OCI-LY3 (cell line): ENCODE measurements around the gene INO80D.
"Not testable (repeated sequence)": the region's sequence is repeated elsewhere in the genome, so short reads cannot be mapped to it uniquely, and the experiment has no call there.

Experiments used
- H2AFZ ChIP-seq: fragments of 200-600, 300-600 bp; shearing (Covaris generic); 2 replicates; pipeline ENCODE4 v1.6.0; 2014; ENCODE audit warnings: antibody characterized with exemption, low read depth, low read length
- H3K27ac ChIP-seq: fragments of 200-600, 300-600 bp; sonication (generic); 2 replicates; pipeline ENCODE4 v1.5.1; 2014; ENCODE audit warnings: mild to moderate bottlenecking, low read length, moderate library complexity, mixed read lengths
- H3K27me3 ChIP-seq: fragments of 200-600, 300-600 bp; sonication (generic); 2 replicates; pipeline ENCODE4 v1.6.1; 2014; ENCODE audit warnings: low read depth, low read length, mixed read lengths
- H3K36me3 ChIP-seq: fragments of 200-600, 300-600 bp; sonication (generic); replicated peaks from 2 replicates; pipeline ENCODE3; 2014; ENCODE audit warnings: low read depth, low read length, mixed read lengths
- H3K4me1 ChIP-seq: fragments of 300-600, 200-600 bp; sonication (generic); 2 replicates; pipeline ENCODE4 v1.6.1; 2014; ENCODE audit warnings: low read length, mixed read lengths
- H3K4me2 ChIP-seq: fragments of 200-600, 300-600 bp; sonication (generic); 2 replicates; pipeline ENCODE4 v1.6.1; 2014; ENCODE audit warnings: low read length, mixed read lengths
- H3K4me3 ChIP-seq: fragments of 300-600, 200-600 bp; sonication (generic); 2 replicates; pipeline ENCODE4 v1.5.1; 2014; ENCODE audit warnings: antibody characterized with exemption, mild to moderate bottlenecking, low read length, moderate library complexity
- H3K79me2 ChIP-seq: fragments of 300-600, 200-600 bp; shearing (Covaris generic); 2 replicates; pipeline ENCODE4 v1.6.1; 2014; ENCODE audit warnings: mild to moderate bottlenecking, low read length, mixed read lengths
- H3K9ac ChIP-seq: fragments of 300-600, 200-600 bp; shearing (Covaris generic); 2 replicates; pipeline ENCODE4 v1.6.0; 2014; ENCODE audit warnings: mild to moderate bottlenecking, low read length, moderate library complexity
- H3K9me3 ChIP-seq: fragments of 200-600, 300-600 bp; shearing (Covaris generic); 2 replicates; pipeline ENCODE4 v1.6.1; 2014; ENCODE audit warnings: low read length, mixed read lengths; ENCODE audit not compliant: insufficient read depth
- H4K20me1 ChIP-seq: fragments of 200-600, 300-600 bp; sonication (generic); 2 replicates; pipeline ENCODE4 v1.6.1; 2016; ENCODE audit warnings: low read length, mixed read lengths; ENCODE audit not compliant: insufficient read depth
- EZH2phosphoT487 ChIP-seq: fragments of 200-600 bp; shearing (Covaris generic); IDR thresholded peaks from 2 replicates; pipeline ENCODE4 v1.6.1; 2018; ENCODE audit warnings: antibody characterized with exemption, mixed run types, low read depth
- TF ChIP-seq, protein P1 (sequence below): fragments of 200-600, 300-600 bp; sonication (generic); IDR thresholded peaks from 2 replicates; pipeline ENCODE4 v1.5.1; 2014; ENCODE audit warnings: antibody characterized with exemption, low read length, low read depth

Gene INO80D

DNA sequence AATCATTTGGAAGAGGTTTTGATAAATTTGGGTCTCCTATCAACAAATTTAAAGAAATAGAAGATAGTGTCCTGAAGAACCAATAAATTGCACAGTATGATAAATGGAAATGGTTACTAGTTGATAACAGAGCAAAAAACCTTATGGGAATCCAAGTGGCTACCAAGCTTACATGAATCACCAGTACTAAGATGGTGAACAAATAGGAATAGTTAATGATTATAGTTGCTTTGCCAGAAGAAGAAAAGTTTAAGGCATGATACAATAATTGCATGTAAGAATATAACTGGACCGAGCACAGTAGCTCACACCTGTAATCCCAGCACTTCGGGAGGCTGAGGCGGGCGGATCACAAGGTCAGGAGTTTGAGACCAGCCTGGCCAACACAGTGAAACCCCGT lies 19.6 kb upstream of the INO80D start:
- H3K27me3 ChIP-seq, result no peaks in the 10 kb centered on the region
- H3K36me3 ChIP-seq, result no peaks in the 10 kb centered on the region
- no peaks in the 10 kb centered on the region for H3K9me3 ChIP-seq
- H3K4me3 ChIP-seq, result no peak overlapping the region
- H3K27ac ChIP-seq, result no peak overlapping the region
- H3K4me1 ChIP-seq, result no peaks in the 10 kb centered on the region
- no peak overlapping the region for H3K4me2 ChIP-seq
- no peak overlapping the region for H3K9ac ChIP-seq
- TF ChIP-seq EZH2phosphoT487, result no peak
- TF ChIP-seq, protein P1, sequence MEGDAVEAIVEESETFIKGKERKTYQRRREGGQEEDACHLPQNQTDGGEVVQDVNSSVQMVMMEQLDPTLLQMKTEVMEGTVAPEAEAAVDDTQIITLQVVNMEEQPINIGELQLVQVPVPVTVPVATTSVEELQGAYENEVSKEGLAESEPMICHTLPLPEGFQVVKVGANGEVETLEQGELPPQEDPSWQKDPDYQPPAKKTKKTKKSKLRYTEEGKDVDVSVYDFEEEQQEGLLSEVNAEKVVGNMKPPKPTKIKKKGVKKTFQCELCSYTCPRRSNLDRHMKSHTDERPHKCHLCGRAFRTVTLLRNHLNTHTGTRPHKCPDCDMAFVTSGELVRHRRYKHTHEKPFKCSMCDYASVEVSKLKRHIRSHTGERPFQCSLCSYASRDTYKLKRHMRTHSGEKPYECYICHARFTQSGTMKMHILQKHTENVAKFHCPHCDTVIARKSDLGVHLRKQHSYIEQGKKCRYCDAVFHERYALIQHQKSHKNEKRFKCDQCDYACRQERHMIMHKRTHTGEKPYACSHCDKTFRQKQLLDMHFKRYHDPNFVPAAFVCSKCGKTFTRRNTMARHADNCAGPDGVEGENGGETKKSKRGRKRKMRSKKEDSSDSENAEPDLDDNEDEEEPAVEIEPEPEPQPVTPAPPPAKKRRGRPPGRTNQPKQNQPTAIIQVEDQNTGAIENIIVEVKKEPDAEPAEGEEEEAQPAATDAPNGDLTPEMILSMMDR, result no peak
- no peaks in the 10 kb centered on the region for H3K79me2 ChIP-seq
- H4K20me1 ChIP-seq, result no peaks in the 10 kb centered on the region
- no peak overlapping the region for H2AFZ ChIP-seq

DNA sequence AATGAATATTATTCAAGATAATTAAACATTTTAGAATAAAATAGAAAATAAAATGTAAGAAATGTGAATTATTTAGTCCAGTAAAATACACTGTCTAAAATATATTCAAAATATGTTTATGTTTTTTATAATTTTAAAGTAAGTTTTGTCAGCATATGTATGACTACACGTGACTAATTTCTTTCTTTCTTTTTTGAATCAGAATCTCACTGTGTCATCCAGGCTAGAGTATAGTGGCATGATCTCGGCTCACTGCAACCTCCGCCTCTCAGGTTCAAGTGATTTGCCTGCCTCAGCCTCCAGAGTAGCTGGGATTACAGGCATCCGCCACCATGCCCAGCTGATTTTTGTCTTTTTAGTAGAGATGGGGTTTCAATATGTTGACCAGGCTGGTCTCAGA lies 19.1 kb upstream of the INO80D start:
- TF ChIP-seq EZH2phosphoT487, result no peak
- TF ChIP-seq, protein P1, result no peak
- no peak overlapping the region for H3K27ac ChIP-seq
- no peaks in the 10 kb centered on the region for H4K20me1 ChIP-seq
- H3K36me3 ChIP-seq, result no peaks in the 10 kb centered on the region
- no peak overlapping the region for H3K4me3 ChIP-seq
- H3K27me3 ChIP-seq, result no peaks in the 10 kb centered on the region
- no peaks in the 10 kb centered on the region for H3K79me2 ChIP-seq
- H3K4me2 ChIP-seq, result no peak overlapping the region
- no peaks in the 10 kb centered on the region for H3K4me1 ChIP-seq
- H2AFZ ChIP-seq, result no peak overlapping the region
- H3K9ac ChIP-seq, result no peak overlapping the region
- H3K9me3 ChIP-seq, result no peaks in the 10 kb centered on the region

DNA sequence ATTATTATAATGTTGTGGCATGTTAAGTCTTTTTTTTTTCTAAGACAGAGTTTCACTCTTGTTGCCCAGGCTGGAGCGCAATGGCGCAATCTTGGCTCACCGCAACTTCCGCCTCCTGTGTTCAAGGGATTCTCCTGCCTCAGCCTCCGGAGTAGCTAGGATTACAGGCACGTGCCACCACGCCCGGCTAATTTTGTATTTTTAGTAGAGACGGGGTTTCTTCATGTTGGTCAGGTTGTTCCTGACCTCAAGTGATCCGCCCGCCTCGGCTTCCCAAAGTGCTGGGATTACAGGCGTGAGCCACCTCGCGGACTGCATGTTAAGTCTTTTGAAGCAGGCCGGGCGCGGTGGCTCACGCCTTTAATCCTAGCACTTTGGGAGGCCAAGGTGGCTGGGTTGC lies 12.9 kb upstream of the INO80D start:
- H3K9me3 ChIP-seq, H2AFZ ChIP-seq, H3K9ac ChIP-seq, H4K20me1 ChIP-seq, H3K36me3 ChIP-seq, H3K4me2 ChIP-seq, H3K79me2 ChIP-seq, H3K4me1 ChIP-seq, H3K4me3 ChIP-seq, H3K27me3 ChIP-seq, H3K27ac ChIP-seq: not testable (repeated sequence)

GRCh38 chr2:206098471-206098870 lies 12.5 kb upstream of the INO80D start:
- Histone ChIP-seq H3K36me3 (no peaks in the 10 kb centered on the region), H3K27ac (no peak overlapping the region), H3K27me3 (no peaks in the 10 kb centered on the region), H3K79me2 (no peaks in the 10 kb centered on the region), H3K4me1 (peaks cover 7% of the 10 kb centered on the region), H3K9me3 (no peaks in the 10 kb centered on the region), H3K9ac (no peak overlapping the region), H3K4me3 (no peak overlapping the region), H4K20me1 (no peaks in the 10 kb centered on the region), H2AFZ (no peak overlapping the region), H3K4me2 (no peak overlapping the region)
- TF ChIP-seq, protein P1, result no peak
- TF ChIP-seq EZH2phosphoT487, result no peak

GRCh38 chr2:206096876-206097275 lies 10.9 kb upstream of the INO80D start:
- Histone ChIP-seq H3K27me3 (no peaks in the 10 kb centered on the region), H3K4me1 (peaks cover 7% of the 10 kb centered on the region), H4K20me1 (no peaks in the 10 kb centered on the region), H3K4me2 (no peak overlapping the region), H3K27ac (no peak overlapping the region), H3K36me3 (no peaks in the 10 kb centered on the region), H2AFZ (no peak overlapping the region), H3K4me3 (no peak overlapping the region), H3K9me3 (no peaks in the 10 kb centered on the region), H3K79me2 (no peaks in the 10 kb centered on the region), H3K9ac (no peak overlapping the region)
- TF ChIP-seq, protein P1, result no peak
- no peak for TF ChIP-seq EZH2phosphoT487
